Fibroblast of lung (primary cell): ENCODE results near the gene FHL1.

Experiments used
- EZH2 ChIP-seq: IDR thresholded peaks from 2 replicates; pipeline ENCODE4 v1.5.1; 2012; ENCODE audit warnings: low read length, control low read depth, mild to moderate bottlenecking; ENCODE audit errors: missing control alignments
- TF ChIP-seq, protein P1 (sequence below), 2 donors: IDR thresholded peaks in 1 of 2; conservative IDR thresholded peaks in 1 of 2; 1 replicate in 1 of 2; 2 replicates in 1 of 2; pipeline ENCODE4 v1.5.1; 2011 to 2012; ENCODE audit warnings: low read length in 2 of 2, control low read depth in 1 of 2, inconsistent platforms in 1 of 2, low read depth in 1 of 2, mild to moderate bottlenecking in 1 of 2

GRCh38 chrX:136122207-136122606, 25.1 kb upstream of the FHL1 start:
- no peak for TF ChIP-seq EZH2
- TF ChIP-seq, protein P1, sequence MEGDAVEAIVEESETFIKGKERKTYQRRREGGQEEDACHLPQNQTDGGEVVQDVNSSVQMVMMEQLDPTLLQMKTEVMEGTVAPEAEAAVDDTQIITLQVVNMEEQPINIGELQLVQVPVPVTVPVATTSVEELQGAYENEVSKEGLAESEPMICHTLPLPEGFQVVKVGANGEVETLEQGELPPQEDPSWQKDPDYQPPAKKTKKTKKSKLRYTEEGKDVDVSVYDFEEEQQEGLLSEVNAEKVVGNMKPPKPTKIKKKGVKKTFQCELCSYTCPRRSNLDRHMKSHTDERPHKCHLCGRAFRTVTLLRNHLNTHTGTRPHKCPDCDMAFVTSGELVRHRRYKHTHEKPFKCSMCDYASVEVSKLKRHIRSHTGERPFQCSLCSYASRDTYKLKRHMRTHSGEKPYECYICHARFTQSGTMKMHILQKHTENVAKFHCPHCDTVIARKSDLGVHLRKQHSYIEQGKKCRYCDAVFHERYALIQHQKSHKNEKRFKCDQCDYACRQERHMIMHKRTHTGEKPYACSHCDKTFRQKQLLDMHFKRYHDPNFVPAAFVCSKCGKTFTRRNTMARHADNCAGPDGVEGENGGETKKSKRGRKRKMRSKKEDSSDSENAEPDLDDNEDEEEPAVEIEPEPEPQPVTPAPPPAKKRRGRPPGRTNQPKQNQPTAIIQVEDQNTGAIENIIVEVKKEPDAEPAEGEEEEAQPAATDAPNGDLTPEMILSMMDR (conservative IDR thresholded peaks at IDR 0.05 in 1 of 2, IDR thresholded peaks at IDR 0.05 in 1 of 2; ENCODE audit: low read depth in 1 of 2, low read length in 2 of 2) = no peak
